Measurements from ENCODE around the gene MALSU1. TPM values are rescaled to one million over a fixed set of nuclear protein-coding genes. Genes with fewer than 3 reads are reported as not detected.

MALSU1 gene
- total RNA-seq, 4 donors from 2014 or later = 83.8 to 112 (median 109) TPM

GRCh38 chr7:23341846-23342598 lies 42.9 kb downstream of the MALSU1 start:
- Histone ChIP-seq H3K36me3 (no peaks in the 10 kb centered on the region), H3K9me3 (no peaks in the 10 kb centered on the region), H3K4me1 (no peaks in the 10 kb centered on the region), H3K27me3 (no peaks in the 10 kb centered on the region), H3K4me3 (no peak overlapping the region), H3K27ac (no peak overlapping the region)
- intact Hi-C loops (cut with DNase I; ENCODE audit: low total_unique reads) = no loop called here
- ATAC-seq = no peak
- in situ Hi-C loops (cut with MboI; ENCODE audit: low sequenced_read_pairs in 4 of 4) = no loop called here
- no peak for DNase-seq
- no peak for TF ChIP-seq POLR2A (IDR thresholded peaks at IDR 0.05)
- no peak for TF ChIP-seq CTCF (IDR thresholded peaks at IDR 0.05 in 4 of 5, conservative IDR thresholded peaks at IDR 0.05 in 1 of 5)

- no peak overlapping the region for H3K27ac ChIP-seq
- no peaks in the 10 kb centered on the region for H3K36me3 ChIP-seq
- intact Hi-C loops (cut with DNase I; ENCODE audit: low total_unique reads) (no loop called here), in situ Hi-C loops (cut with MboI; ENCODE audit: low sequenced_read_pairs in 4 of 4) (no loop called here)
- ATAC-seq = no peak
- H3K9me3 ChIP-seq = no peaks in the 10 kb centered on the region
- H3K27me3 ChIP-seq = no peaks in the 10 kb centered on the region
- no peak overlapping the region for H3K4me3 ChIP-seq
- no peak for DNase-seq
- H3K4me1 ChIP-seq = no peaks in the 10 kb centered on the region
- no peak for TF ChIP-seq CTCF (IDR thresholded peaks at IDR 0.05 in 4 of 5, conservative IDR thresholded peaks at IDR 0.05 in 1 of 5)
- TF ChIP-seq POLR2A (IDR thresholded peaks at IDR 0.05) = no peak
Observed at GRCh38 chr7:23343102-23343501, 44.0 kb downstream of the MALSU1 start.

DNA sequence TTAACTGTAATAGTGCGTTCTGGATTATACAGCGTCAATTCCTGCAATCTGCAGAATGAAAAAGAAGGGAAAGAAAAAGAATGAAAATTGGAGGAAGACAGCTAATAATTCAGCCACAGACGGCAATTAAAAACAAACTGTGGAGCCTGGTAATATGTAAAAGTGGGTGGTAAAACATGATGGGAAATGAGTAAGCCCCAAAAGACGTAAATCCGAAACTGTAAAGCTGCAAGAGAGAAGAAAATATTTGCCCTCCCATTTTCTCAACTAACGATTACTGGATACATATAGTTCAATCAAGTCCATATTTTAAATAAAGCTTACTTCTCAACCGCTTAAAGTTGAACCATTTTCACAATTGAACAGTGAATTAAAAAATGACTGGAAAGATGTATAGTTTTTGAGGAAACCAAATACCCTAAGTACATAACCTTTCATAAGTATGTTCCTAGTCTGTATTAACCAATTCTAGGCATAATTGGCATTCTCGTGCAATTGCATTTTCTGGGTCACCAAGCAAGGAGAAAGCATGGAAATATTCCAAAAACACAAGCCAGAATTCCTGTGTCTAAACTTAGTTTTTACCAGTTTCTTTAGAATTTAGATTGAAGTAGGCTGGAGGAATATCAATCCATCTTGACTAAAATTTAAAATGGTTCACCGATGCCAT lies 44.8 kb downstream of the MALSU1 start:
- DNase-seq (no peak), ATAC-seq (no peak)
- in situ Hi-C loops (cut with MboI; ENCODE audit: low sequenced_read_pairs in 4 of 4) (no loop called here), intact Hi-C loops (cut with DNase I; ENCODE audit: low total_unique reads) (no loop called here)
- Histone ChIP-seq H3K36me3 (no peaks in the 10 kb centered on the region), H3K9me3 (no peaks in the 10 kb centered on the region), H3K27ac (no peak overlapping the region), H3K27me3 (no peaks in the 10 kb centered on the region), H3K4me3 (no peak overlapping the region), H3K4me1 (no peaks in the 10 kb centered on the region)
- no peak for TF ChIP-seq CTCF (IDR thresholded peaks at IDR 0.05 in 4 of 5, conservative IDR thresholded peaks at IDR 0.05 in 1 of 5)
- no peak for TF ChIP-seq POLR2A (IDR thresholded peaks at IDR 0.05)

GRCh38 chr7:23345601-23346000 lies 46.5 kb downstream of the MALSU1 start:
- Histone ChIP-seq H3K9me3 (no peaks in the 10 kb centered on the region), H3K27me3 (no peaks in the 10 kb centered on the region), H3K36me3 (no peaks in the 10 kb centered on the region), H3K27ac (no peak overlapping the region), H3K4me1 (no peaks in the 10 kb centered on the region), H3K4me3 (no peak overlapping the region)
- ATAC-seq (no peak), DNase-seq (no peak)
- in situ Hi-C loops (cut with MboI; ENCODE audit: low sequenced_read_pairs in 4 of 4) = no loop called here
- intact Hi-C loops (cut with DNase I; ENCODE audit: low total_unique reads) = no loop called here
- TF ChIP-seq CTCF (IDR thresholded peaks at IDR 0.05 in 4 of 5, conservative IDR thresholded peaks at IDR 0.05 in 1 of 5) (no peak), POLR2A (IDR thresholded peaks at IDR 0.05) (no peak)
